HG03139 (cell line): ENCODE data around the gene HRH3.

Experiments used
- ATAC-seq: cut with Tn5 transposase; IDR thresholded peaks from one replicate; pipeline ENCODE4 v1.9.1; 2021; ENCODE audit not compliant: unreplicated experiment

The HRH3 gene

GRCh38 chr20:62230696-62231095 lies 10.6 kb upstream of the HRH3 start:
- ATAC-seq: no peak

- no peak for ATAC-seq
These were observed 10.2 kb upstream of the HRH3 start for GRCh38 chr20:62230276-62230675.

GRCh38 chr20:62229667-62230066 lies 9.6 kb upstream of the HRH3 start:
- ATAC-seq: no peak

GRCh38 chr20:62228982-62229545 lies 9.0 kb upstream of the HRH3 start:
- no peak for ATAC-seq

GRCh38 chr20:62227977-62228958 lies 8.2 kb upstream of the HRH3 start:
- ATAC-seq: no peak

GRCh38 chr20:62227591-62227976 lies 7.5 kb upstream of the HRH3 start:
- no peak for ATAC-seq

- no peak for ATAC-seq
These were observed 6.9 kb upstream of the HRH3 start for GRCh38 chr20:62226707-62227590.

GRCh38 chr20:62225820-62226635 lies 6.0 kb upstream of the HRH3 start:
- no peak for ATAC-seq

GRCh38 chr20:62225026-62225425 lies 4.9 kb upstream of the HRH3 start:
- ATAC-seq: no peak

GRCh38 chr20:62224113-62224855 lies 4.2 kb upstream of the HRH3 start:
- no peak for ATAC-seq

- no peak for ATAC-seq
These were observed 3.5 kb upstream of the HRH3 start for GRCh38 chr20:62223571-62223970.

- no peak for ATAC-seq
These were observed 2.9 kb upstream of the HRH3 start for GRCh38 chr20:62222972-62223371.

- ATAC-seq: no peak
These were observed 2.3 kb upstream of the HRH3 start for GRCh38 chr20:62222266-62222850.

- no peak for ATAC-seq
These were observed 839 bp upstream of the HRH3 start for GRCh38 chr20:62220666-62221568.

GRCh38 chr20:62219101-62219991 lies 732 bp downstream of the HRH3 start:
- no peak for ATAC-seq

GRCh38 chr20:62217913-62218773 lies 1.9 kb downstream of the HRH3 start:
- ATAC-seq: no peak
